Uterus (tissue), 4 donors: Measurements from ENCODE around the gene LPAR1. TPM values are rescaled to one million over a fixed set of nuclear protein-coding genes. Genes with fewer than 3 reads are reported as not detected.

ENCODE experiments used
- DNase-seq, 2 donors: peaks; one replicate each; pipeline ENCODE4 v3.0.0-alpha.2; 2019 to 2020
- H3K27ac ChIP-seq, 2 donors: fragments of 200-600 bp; sonication (generic); 1 replicate in 1 of 2; 2 replicates in 1 of 2; pipeline ENCODE4 v1.5.1; 2016 to 2018
- H3K27me3 ChIP-seq, 2 donors: fragments of 200-600 bp; sonication (generic); one replicate each; pipeline ENCODE4 v1.5.1; 2018 to 2019; ENCODE audit warnings: control low read depth in 1 of 2
- H3K36me3 ChIP-seq, 2 donors: fragments of 200-600 bp; sonication (generic); one replicate each; pipeline ENCODE4 v1.5.1; 2019; ENCODE audit warnings: control low read depth in 1 of 2
- H3K4me1 ChIP-seq, 2 donors: fragments of 200-600 bp; sonication (generic); one replicate each; pipeline ENCODE4 v1.5.1; 2018 to 2019; ENCODE audit warnings: control low read depth in 1 of 2
- H3K4me3 ChIP-seq, 2 donors: fragments of 200-600 bp; sonication (generic); 1 replicate in 1 of 2; 2 replicates in 1 of 2; pipeline ENCODE4 v1.5.1; 2018 to 2019; ENCODE audit warnings: mild to moderate bottlenecking in 1 of 2
- H3K9me3 ChIP-seq, 2 donors: fragments of 200-600 bp; sonication (generic); one replicate each; pipeline ENCODE4 v1.5.1; 2019; ENCODE audit warnings: control low read depth in 1 of 2
- POLR2A ChIP-seq, 2 donors: fragments of 450-650 bp; IDR thresholded peaks; one replicate each; pipeline ENCODE4 v1.6.1; 2016; ENCODE audit warnings: antibody characterized with exemption in 2 of 2, mild to moderate bottlenecking in 1 of 2, moderate library complexity in 1 of 2
- intact Hi-C: fragments of 100-400 bp; cut with DNase I; formaldehyde crosslinking; loops from one replicate; pipeline ENCODE4 v1.15.1; 2023; ENCODE audit warnings: low total_unique reads
- total RNA-seq, 4 donors: library from RNA; depleted of rRNA in 3 of 4; stranded (reverse); fragments of >200 nt in 3 of 4; gene quantifications; one replicate each; pipeline versions ENCODE4 v1.1.0 to v1.2.4, GENCODE V29; 2014 to 2023
- TF ChIP-seq, protein P1 (sequence below), 4 experiments: fragments of 200-600 bp in 2 of 4; fragments of 450-650 bp in 2 of 4; sonication (generic) in 2 of 4; IDR thresholded peaks; one replicate each; pipeline ENCODE4 v1.5.1; 2016 to 2019; ENCODE audit warnings: antibody characterized with exemption in 4 of 4, mild to moderate bottlenecking in 2 of 4, moderate library complexity in 1 of 4
- donor health status: DM: yes; HTN: yes; CAD: no.

LPAR1 gene
- total RNA-seq, 4 donors from 2014 or later, result 12.3 to 68.0 (median 51.0) TPM

DNA sequence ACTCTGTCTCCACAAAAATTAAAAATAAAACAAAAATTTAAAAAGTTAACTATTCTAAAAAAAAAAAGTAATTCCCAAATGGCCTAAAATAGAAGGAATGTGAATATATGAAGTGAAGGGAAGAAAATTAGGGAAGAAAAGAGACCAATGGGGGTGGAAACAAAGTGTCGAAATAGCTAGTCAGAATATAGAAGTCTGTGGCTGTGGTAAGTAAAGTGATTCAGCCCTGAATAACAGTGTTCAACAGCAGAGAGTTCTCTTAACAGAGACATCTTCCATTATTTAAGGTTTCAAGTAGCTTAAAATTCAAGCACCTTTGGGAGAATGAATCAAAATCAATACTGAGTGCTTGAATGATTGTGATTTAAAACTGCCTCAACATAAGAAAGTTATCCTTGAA lies 51.7 kb downstream of the LPAR1 start:
- H3K27ac ChIP-seq, result no peak overlapping the region
- TF ChIP-seq, protein P1, sequence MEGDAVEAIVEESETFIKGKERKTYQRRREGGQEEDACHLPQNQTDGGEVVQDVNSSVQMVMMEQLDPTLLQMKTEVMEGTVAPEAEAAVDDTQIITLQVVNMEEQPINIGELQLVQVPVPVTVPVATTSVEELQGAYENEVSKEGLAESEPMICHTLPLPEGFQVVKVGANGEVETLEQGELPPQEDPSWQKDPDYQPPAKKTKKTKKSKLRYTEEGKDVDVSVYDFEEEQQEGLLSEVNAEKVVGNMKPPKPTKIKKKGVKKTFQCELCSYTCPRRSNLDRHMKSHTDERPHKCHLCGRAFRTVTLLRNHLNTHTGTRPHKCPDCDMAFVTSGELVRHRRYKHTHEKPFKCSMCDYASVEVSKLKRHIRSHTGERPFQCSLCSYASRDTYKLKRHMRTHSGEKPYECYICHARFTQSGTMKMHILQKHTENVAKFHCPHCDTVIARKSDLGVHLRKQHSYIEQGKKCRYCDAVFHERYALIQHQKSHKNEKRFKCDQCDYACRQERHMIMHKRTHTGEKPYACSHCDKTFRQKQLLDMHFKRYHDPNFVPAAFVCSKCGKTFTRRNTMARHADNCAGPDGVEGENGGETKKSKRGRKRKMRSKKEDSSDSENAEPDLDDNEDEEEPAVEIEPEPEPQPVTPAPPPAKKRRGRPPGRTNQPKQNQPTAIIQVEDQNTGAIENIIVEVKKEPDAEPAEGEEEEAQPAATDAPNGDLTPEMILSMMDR (IDR thresholded peaks at IDR 0.05), result no peak
- TF ChIP-seq POLR2A (IDR thresholded peaks at IDR 0.05), result no peak
- H3K4me3 ChIP-seq, result no peak overlapping the region
- no peaks in the 10 kb centered on the region for H3K27me3 ChIP-seq
- intact Hi-C loops, result no loop called here
- DNase-seq, result no peak
- H3K36me3 ChIP-seq, result no peaks in the 10 kb centered on the region
- H3K4me1 ChIP-seq, result no peaks in the 10 kb centered on the region
- H3K9me3 ChIP-seq, result no peaks in the 10 kb centered on the region

- H3K27ac ChIP-seq, result no peak overlapping the region
- no peaks in the 10 kb centered on the region for H3K4me1 ChIP-seq
- no peaks in the 10 kb centered on the region for H3K27me3 ChIP-seq
- DNase-seq, result no peak
- H3K4me3 ChIP-seq, result no peak overlapping the region
- intact Hi-C loops, result no loop called here
- no peaks in the 10 kb centered on the region for H3K36me3 ChIP-seq
- TF ChIP-seq, protein P1 (IDR thresholded peaks at IDR 0.05), result no peak
- no peak for TF ChIP-seq POLR2A (IDR thresholded peaks at IDR 0.05)
- no peaks in the 10 kb centered on the region for H3K9me3 ChIP-seq
Measured at GRCh38 chr9:110984890-110985437, 53.3 kb downstream of the LPAR1 start.

DNA sequence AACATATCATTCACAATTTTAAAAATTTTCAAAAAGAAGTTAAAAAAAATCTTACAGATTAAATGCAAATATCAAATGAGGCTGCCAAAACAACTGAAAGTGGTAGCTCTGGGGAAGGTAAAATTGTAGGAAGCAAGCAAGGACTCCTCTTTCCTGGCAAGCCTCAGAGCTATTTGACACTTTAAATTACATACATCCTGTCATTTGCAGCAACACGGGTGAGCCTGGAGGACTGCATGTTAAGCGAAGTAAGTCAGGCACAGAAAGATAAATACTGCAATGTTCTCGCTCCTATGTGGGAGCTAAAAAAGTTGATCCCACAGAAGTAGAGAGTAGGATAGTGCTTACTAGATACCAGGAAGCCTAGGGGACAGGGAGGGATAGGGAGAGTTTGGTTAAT lies 58.0 kb downstream of the LPAR1 start:
- Histone ChIP-seq H3K36me3 (no peaks in the 10 kb centered on the region), H3K27ac (no peak overlapping the region), H3K4me1 (no peaks in the 10 kb centered on the region), H3K27me3 (no peaks in the 10 kb centered on the region), H3K9me3 (no peaks in the 10 kb centered on the region), H3K4me3 (no peak overlapping the region)
- intact Hi-C loops, result no loop called here
- DNase-seq, result no peak
- TF ChIP-seq, protein P1 (IDR thresholded peaks at IDR 0.05), result no peak
- TF ChIP-seq POLR2A (IDR thresholded peaks at IDR 0.05), result no peak

DNA sequence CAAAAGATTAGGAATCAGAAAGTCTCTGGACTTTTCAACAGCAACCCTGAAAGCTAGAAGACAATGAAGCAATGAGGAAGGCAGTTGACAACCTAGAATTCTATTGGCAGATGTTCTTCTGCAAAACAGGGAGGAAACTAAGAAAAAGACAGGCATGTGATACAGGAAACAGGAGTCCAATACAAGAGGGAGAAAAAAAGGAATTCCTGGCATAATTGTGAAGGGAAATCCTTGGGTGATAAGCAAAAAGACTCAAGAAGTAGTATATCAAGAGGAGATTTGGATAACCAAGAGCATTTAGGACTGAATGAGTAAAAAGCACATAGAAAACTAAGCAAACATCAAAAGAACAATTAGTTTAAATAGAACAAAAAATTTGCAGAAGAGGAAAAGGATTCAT lies 58.6 kb downstream of the LPAR1 start:
- H3K27me3 ChIP-seq, result no peaks in the 10 kb centered on the region
- intact Hi-C loops, result no loop called here
- H3K4me1 ChIP-seq, result no peaks in the 10 kb centered on the region
- H3K9me3 ChIP-seq, result no peaks in the 10 kb centered on the region
- H3K27ac ChIP-seq, result no peak overlapping the region
- no peaks in the 10 kb centered on the region for H3K36me3 ChIP-seq
- no peak for DNase-seq
- no peak overlapping the region for H3K4me3 ChIP-seq
- no peak for TF ChIP-seq POLR2A (IDR thresholded peaks at IDR 0.05)
- TF ChIP-seq, protein P1 (IDR thresholded peaks at IDR 0.05), result no peak

- DNase-seq, result no peak
- Histone ChIP-seq H3K4me3 (no peak overlapping the region), H3K9me3 (no peaks in the 10 kb centered on the region), H3K4me1 (no peaks in the 10 kb centered on the region), H3K36me3 (no peaks in the 10 kb centered on the region), H3K27ac (no peak overlapping the region), H3K27me3 (no peaks in the 10 kb centered on the region)
- intact Hi-C loops, result no loop called here
- TF ChIP-seq POLR2A (IDR thresholded peaks at IDR 0.05), result no peak
- TF ChIP-seq, protein P1 (IDR thresholded peaks at IDR 0.05), result no peak
Measured at GRCh38 chr9:110978516-110978915, 59.8 kb downstream of the LPAR1 start.
